ENCODE results near the gene CBX4. TPM values are rescaled to one million over a fixed set of nuclear protein-coding genes. Genes with fewer than 3 reads are reported as not detected.

CBX4 gene
- total and polyA plus RNA-seq, 4 donors, result 2.5 to 13.4 (median 9.4) TPM

GRCh38 chr17:79808763-79809529 is 30.3 kb downstream of the CBX4 start:
- H3K27ac ChIP-seq (ENCODE audit: low read depth in 1 of 2, low read length in 2 of 2), result no peak overlapping the region
- intact Hi-C loops (cut with DNase I), result loop anchor here in 1 of 2 donors (5.0 kb wide), 1 partner anchor 33 kb away; no protein-coding TSS in a partner anchor
- DNase-seq (no peak), ATAC-seq (ENCODE audit: low FRiP score) (no peak)
- H3K27me3 ChIP-seq (ENCODE audit: control insufficient read depth in 1 of 2, insufficient read depth in 2 of 2, low read length in 1 of 2), result no peaks in the 10 kb centered on the region
- WGBS, 2 donors, result 59 to 60% methylated on average over 19 to 20 of the region's 20 CpGs
- no peaks in the 10 kb centered on the region for H3K36me3 ChIP-seq (ENCODE audit: control insufficient read depth in 1 of 2, insufficient read depth in 2 of 2, low read length in 1 of 2)
- no peak overlapping the region for H3K4me3 ChIP-seq (ENCODE audit: low read length in 2 of 2)
- no peaks in the 10 kb centered on the region for H3K9me3 ChIP-seq (ENCODE audit: control insufficient read depth, low read length)
- H3K4me1 ChIP-seq (ENCODE audit: control insufficient read depth in 1 of 2, insufficient read depth in 2 of 2, low read length in 2 of 2), result no peaks in the 10 kb centered on the region

GRCh38 chr17:79806863-79807720 is 32.1 kb downstream of the CBX4 start:
- Histone ChIP-seq H3K27me3 (ENCODE audit: control insufficient read depth in 1 of 2, insufficient read depth in 2 of 2, low read length in 1 of 2) (no peaks in the 10 kb centered on the region), H3K36me3 (ENCODE audit: control insufficient read depth in 1 of 2, insufficient read depth in 2 of 2, low read length in 1 of 2) (no peaks in the 10 kb centered on the region), H3K4me3 (ENCODE audit: low read length in 2 of 2) (no peak overlapping the region), H3K4me1 (ENCODE audit: control insufficient read depth in 1 of 2, insufficient read depth in 2 of 2, low read length in 2 of 2) (no peaks in the 10 kb centered on the region), H3K27ac (ENCODE audit: low read depth in 1 of 2, low read length in 2 of 2) (no peak overlapping the region), H3K9me3 (ENCODE audit: control insufficient read depth, low read length) (no peaks in the 10 kb centered on the region)
- ATAC-seq (ENCODE audit: low FRiP score), result no peak
- intact Hi-C loops (cut with DNase I), result loop anchor here in 1 of 2 donors (5.0 kb wide), 1 partner anchor 35 kb away; no protein-coding TSS in a partner anchor
- WGBS, 2 donors, result 31% methylated on average over 13 of the region's 13 CpGs
- DNase-seq, result no peak

GRCh38 chr17:79806446-79806760 is 32.8 kb downstream of the CBX4 start:
- DNase-seq (no peak), ATAC-seq (ENCODE audit: low FRiP score) (no peak)
- Histone ChIP-seq H3K4me1 (ENCODE audit: control insufficient read depth in 1 of 2, insufficient read depth in 2 of 2, low read length in 2 of 2) (no peaks in the 10 kb centered on the region), H3K4me3 (ENCODE audit: low read length in 2 of 2) (no peak overlapping the region), H3K9me3 (ENCODE audit: control insufficient read depth, low read length) (no peaks in the 10 kb centered on the region), H3K27ac (ENCODE audit: low read depth in 1 of 2, low read length in 2 of 2) (no peak overlapping the region), H3K27me3 (ENCODE audit: control insufficient read depth in 1 of 2, insufficient read depth in 2 of 2, low read length in 1 of 2) (no peaks in the 10 kb centered on the region), H3K36me3 (ENCODE audit: control insufficient read depth in 1 of 2, insufficient read depth in 2 of 2, low read length in 1 of 2) (no peaks in the 10 kb centered on the region)
- intact Hi-C loops (cut with DNase I), result loop anchor here in 1 of 2 donors (5.0 kb wide), 1 partner anchor 36 kb away; no protein-coding TSS in a partner anchor
- 23 to 25% methylated on average over 4 of the region's 4 CpGs for WGBS, 2 donors

DNA sequence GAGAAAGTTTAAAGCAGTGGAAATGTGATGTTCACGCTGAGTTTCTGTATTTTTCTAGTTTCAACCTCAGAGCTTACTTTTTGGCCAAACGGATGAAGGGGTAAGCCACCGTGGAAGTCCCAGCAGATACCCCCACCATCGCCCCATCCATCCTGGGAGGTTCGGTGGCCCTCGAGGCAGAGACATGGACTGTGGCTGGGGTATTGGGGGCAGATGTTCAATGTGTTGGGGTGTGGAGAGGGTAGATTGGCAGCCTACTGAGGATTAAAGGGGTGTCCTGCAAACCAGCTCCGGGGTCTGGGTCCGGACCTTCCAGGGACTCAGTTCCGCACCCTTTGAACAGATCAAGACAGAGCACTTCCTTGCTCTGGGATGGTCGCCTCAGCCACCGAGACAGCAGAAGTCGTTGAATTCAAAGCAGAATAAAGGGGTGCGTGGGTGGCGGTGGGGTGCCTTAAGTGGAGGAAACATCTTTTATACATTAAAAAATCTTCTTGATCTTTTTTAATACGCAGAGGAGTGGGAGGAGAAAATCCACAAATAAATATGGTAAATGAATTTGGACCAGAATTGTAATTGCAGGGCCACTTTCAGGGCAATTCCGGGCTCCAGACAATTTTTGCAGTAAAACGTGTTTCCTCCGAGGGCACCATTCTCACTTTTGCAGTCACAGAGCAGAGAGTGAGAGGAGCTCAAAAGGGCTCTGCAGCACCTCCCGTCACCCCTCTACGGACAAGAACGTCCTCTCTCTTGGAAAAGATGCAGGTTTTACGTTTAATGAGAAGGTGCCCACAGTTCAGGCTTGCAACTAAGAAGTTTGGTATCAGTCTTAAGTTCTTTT is 34.2 kb downstream of the CBX4 start:
- Histone ChIP-seq H3K4me1 (ENCODE audit: control insufficient read depth in 1 of 2, insufficient read depth in 2 of 2, low read length in 2 of 2) (no peaks in the 10 kb centered on the region), H3K27me3 (ENCODE audit: control insufficient read depth in 1 of 2, insufficient read depth in 2 of 2, low read length in 1 of 2) (no peaks in the 10 kb centered on the region), H3K36me3 (ENCODE audit: control insufficient read depth in 1 of 2, insufficient read depth in 2 of 2, low read length in 1 of 2) (no peaks in the 10 kb centered on the region), H3K27ac (ENCODE audit: low read depth in 1 of 2, low read length in 2 of 2) (no peak overlapping the region), H3K9me3 (ENCODE audit: control insufficient read depth, low read length) (no peaks in the 10 kb centered on the region), H3K4me3 (ENCODE audit: low read length in 2 of 2) (no peak overlapping the region)
- intact Hi-C loops (cut with DNase I), result loop anchor here in 1 of 2 donors (5.0 kb wide), 1 partner anchor 37 kb away; no protein-coding TSS in a partner anchor
- ATAC-seq (ENCODE audit: low FRiP score), result no peak
- 19 to 23% methylated on average over 22 of the region's 22 CpGs for WGBS, 2 donors
- no peak for DNase-seq

DNA sequence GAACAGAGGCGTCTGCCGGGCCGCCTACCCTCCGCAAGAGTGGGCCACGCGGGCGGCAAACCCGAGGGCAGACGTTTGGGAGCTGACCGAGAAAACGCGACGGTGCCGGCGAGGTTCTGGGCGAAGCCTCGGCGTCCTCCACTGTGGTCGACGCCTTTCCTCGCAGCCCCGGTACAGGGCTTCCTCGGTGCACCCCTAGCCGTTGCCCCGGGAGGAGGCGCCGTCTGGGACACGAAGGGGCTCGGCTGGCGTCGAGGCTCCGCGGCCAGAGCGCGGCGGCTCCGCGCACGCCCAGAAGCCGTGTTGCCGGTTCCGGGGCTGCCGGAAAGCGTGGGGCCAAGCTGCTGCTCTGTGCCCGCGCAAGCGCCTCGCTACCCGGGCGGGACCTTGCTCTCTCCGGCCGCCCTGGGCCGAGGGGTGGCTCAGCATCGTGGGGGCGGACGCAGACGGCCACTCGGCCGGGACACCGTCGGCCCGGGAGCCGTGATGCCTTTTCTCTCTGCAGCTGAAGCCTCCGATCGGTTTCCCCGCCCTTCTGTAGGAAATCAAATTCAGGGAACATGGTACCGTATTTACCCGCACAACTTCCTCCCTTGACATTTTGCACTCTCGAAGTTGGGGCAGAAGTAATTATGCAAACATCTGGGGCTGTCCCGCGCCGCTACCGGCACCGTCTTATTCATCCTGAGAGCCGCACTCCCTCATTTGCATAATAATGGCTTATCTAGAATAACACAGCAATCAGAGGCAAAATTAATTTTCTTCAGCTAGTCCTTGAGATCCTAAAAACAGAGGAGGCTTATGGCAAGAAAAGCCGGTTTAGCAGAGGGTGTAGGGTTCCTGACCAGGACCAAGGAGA is 35.0 kb downstream of the CBX4 start:
- Histone ChIP-seq H3K9me3 (ENCODE audit: control insufficient read depth, low read length) (no peaks in the 10 kb centered on the region), H3K27ac (ENCODE audit: low read depth in 1 of 2, low read length in 2 of 2) (no peak overlapping the region), H3K27me3 (ENCODE audit: control insufficient read depth in 1 of 2, insufficient read depth in 2 of 2, low read length in 1 of 2) (no peaks in the 10 kb centered on the region), H3K36me3 (ENCODE audit: control insufficient read depth in 1 of 2, insufficient read depth in 2 of 2, low read length in 1 of 2) (no peaks in the 10 kb centered on the region), H3K4me3 (ENCODE audit: low read length in 2 of 2) (no peak overlapping the region), H3K4me1 (ENCODE audit: control insufficient read depth in 1 of 2, insufficient read depth in 2 of 2, low read length in 2 of 2) (no peaks in the 10 kb centered on the region)
- ATAC-seq (ENCODE audit: low FRiP score) (no peak), DNase-seq (no peak)
- WGBS, 2 donors, result 3 to 6% methylated on average over 52 to 76 of the region's 76 CpGs
- intact Hi-C loops (cut with DNase I), result no loop called here

DNA sequence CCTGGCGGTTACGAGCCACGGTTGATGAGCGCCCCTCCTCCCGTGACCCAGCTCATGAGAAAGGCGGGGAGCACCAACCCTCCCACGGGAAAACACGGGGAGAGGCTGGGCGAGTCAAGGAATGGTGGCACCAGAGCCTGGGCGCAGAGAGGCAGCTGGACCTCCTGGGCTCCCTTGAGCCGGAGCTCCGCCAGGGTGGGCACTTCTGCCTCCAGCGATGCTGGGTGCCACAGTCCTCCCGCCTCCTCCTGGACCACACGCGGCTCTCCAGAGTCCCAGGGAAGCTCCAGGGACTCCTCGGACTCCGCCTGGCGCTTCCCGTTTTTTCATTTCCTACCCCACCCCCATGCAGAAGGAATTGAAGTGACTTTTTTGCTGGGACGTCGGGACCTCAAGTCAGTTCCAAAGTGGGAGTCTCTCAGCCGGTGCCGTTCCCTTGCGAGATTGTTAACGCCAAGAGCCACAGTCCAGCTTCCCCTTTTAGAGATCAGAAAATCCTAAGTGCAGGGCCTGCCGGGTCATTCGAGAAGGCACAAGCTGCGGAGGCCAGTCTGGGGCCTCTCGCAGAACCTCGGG is 35.7 kb downstream of the CBX4 start:
- intact Hi-C loops (cut with DNase I), result no loop called here
- H3K4me1 ChIP-seq (ENCODE audit: control insufficient read depth in 1 of 2, insufficient read depth in 2 of 2, low read length in 2 of 2), result no peaks in the 10 kb centered on the region

GRCh38 chr17:79802736-79803420 is 36.4 kb downstream of the CBX4 start:
- WGBS, 2 donors, result 6 to 7% methylated on average over 44 to 57 of the region's 57 CpGs
- intact Hi-C loops (cut with DNase I), result no loop called here
- DNase-seq (no peak), ATAC-seq (ENCODE audit: low FRiP score) (no peak)
- Histone ChIP-seq H3K27ac (ENCODE audit: low read depth in 1 of 2, low read length in 2 of 2) (no peak overlapping the region), H3K27me3 (ENCODE audit: control insufficient read depth in 1 of 2, insufficient read depth in 2 of 2, low read length in 1 of 2) (no peaks in the 10 kb centered on the region), H3K9me3 (ENCODE audit: control insufficient read depth, low read length) (no peaks in the 10 kb centered on the region), H3K4me3 (ENCODE audit: low read length in 2 of 2) (no peak overlapping the region), H3K36me3 (ENCODE audit: control insufficient read depth in 1 of 2, insufficient read depth in 2 of 2, low read length in 1 of 2) (no peaks in the 10 kb centered on the region), H3K4me1 (ENCODE audit: control insufficient read depth in 1 of 2, insufficient read depth in 2 of 2, low read length in 2 of 2) (no peaks in the 10 kb centered on the region)

More for the DNA sequence above, 35.7 kb downstream of the CBX4 start:
- H3K9me3 ChIP-seq (ENCODE audit: control insufficient read depth, low read length), result no peaks in the 10 kb centered on the region
- H3K4me3 ChIP-seq (ENCODE audit: low read length in 2 of 2), result no peak overlapping the region
- ATAC-seq (ENCODE audit: low FRiP score) (no peak), DNase-seq (no peak)
- 11% methylated on average over 29 to 31 of the region's 31 CpGs for WGBS, 2 donors
- no peaks in the 10 kb centered on the region for H3K27me3 ChIP-seq (ENCODE audit: control insufficient read depth in 1 of 2, insufficient read depth in 2 of 2, low read length in 1 of 2)
- no peaks in the 10 kb centered on the region for H3K36me3 ChIP-seq (ENCODE audit: control insufficient read depth in 1 of 2, insufficient read depth in 2 of 2, low read length in 1 of 2)
- no peak overlapping the region for H3K27ac ChIP-seq (ENCODE audit: low read depth in 1 of 2, low read length in 2 of 2)
